Chondrocyte (in vitro differentiated cells): ENCODE results near the gene PALLD. TPM values are rescaled to one million over a fixed set of nuclear protein-coding genes. Genes with fewer than 3 reads are reported as not detected.

Source experiments
- DNase-seq: peaks from one replicate; pipeline ENCODE4 v3.0.0; 2021; ENCODE audit warnings: mixed read lengths, low spot score
- H3K27ac Mint-ChIP-seq: one replicate; pipeline ENCODE4 v1.8.0; 2021; ENCODE audit warnings: mild to moderate bottlenecking, moderate library complexity, mixed read lengths; ENCODE audit not compliant: unreplicated experiment
- H3K27me3 Mint-ChIP-seq: 2 replicates; pipeline ENCODE4 v1.8.0; 2021; ENCODE audit warnings: low read depth, mixed read lengths
- H3K36me3 Mint-ChIP-seq: 2 replicates; pipeline ENCODE4 v1.8.0; 2021; ENCODE audit warnings: low read depth, mixed read lengths
- H3K4me1 Mint-ChIP-seq: 2 replicates; pipeline ENCODE4 v1.8.0; 2021; ENCODE audit warnings: low read depth, mild to moderate bottlenecking, mixed read lengths
- H3K4me3 Mint-ChIP-seq: one replicate; pipeline ENCODE4 v1.8.0; 2021; ENCODE audit warnings: mild to moderate bottlenecking, moderate library complexity, mixed read lengths; ENCODE audit not compliant: unreplicated experiment
- H3K9me3 Mint-ChIP-seq: 2 replicates; pipeline ENCODE4 v1.8.0; 2021; ENCODE audit warnings: low read depth, mixed read lengths
- CTCF ChIP-seq: fragments of 200-600 bp; sonication (generic); IDR thresholded peaks from 2 replicates; pipeline ENCODE4 v1.5.0; 2021; ENCODE audit warnings: antibody characterized with exemption, mild to moderate bottlenecking, moderate library complexity
- total RNA-seq: library from RNA; stranded (reverse); gene quantifications from 3 replicates; pipeline ENCODE4 v1.2.1, GENCODE V29; 2021

Gene PALLD
- total RNA-seq, 1 donor from 2014 or later, result 900 TPM

- DNase-seq, result no peak
- Mint-ChIP-seq H3K27me3 (no peaks in the 10 kb centered on the region), H3K27ac (peak overlapping the region; percentile 89), H3K4me3 (no peak overlapping the region), H3K9me3 (no peaks in the 10 kb centered on the region), H3K4me1 (peaks cover 96% of the 10 kb centered on the region), H3K36me3 (peaks cover 38% of the 10 kb centered on the region)
- no peak for TF ChIP-seq CTCF
Measured at GRCh38 chr4:168868044-168868781, 371.4 kb downstream of the PALLD start.

GRCh38 chr4:168868802-168869201, 371.9 kb downstream of the PALLD start:
- DNase-seq, result no peak
- peak overlapping the region; percentile 89 for H3K27ac Mint-ChIP-seq
- H3K4me3 Mint-ChIP-seq, result no peak overlapping the region
- TF ChIP-seq CTCF, result no peak
- H3K9me3 Mint-ChIP-seq, result no peaks in the 10 kb centered on the region
- H3K27me3 Mint-ChIP-seq, result no peaks in the 10 kb centered on the region
- peaks cover 37% of the 10 kb centered on the region for H3K36me3 Mint-ChIP-seq
- peaks cover 95% of the 10 kb centered on the region for H3K4me1 Mint-ChIP-seq

GRCh38 chr4:168870004-168870403, 373.2 kb downstream of the PALLD start:
- Mint-ChIP-seq H3K4me3 (no peak overlapping the region), H3K27me3 (no peaks in the 10 kb centered on the region), H3K4me1 (peaks cover 92% of the 10 kb centered on the region), H3K9me3 (no peaks in the 10 kb centered on the region), H3K27ac (peak overlapping the region; percentile 89), H3K36me3 (peaks cover 36% of the 10 kb centered on the region)
- TF ChIP-seq CTCF, result no peak
- no peak for DNase-seq

- no peak overlapping the region for H3K4me3 Mint-ChIP-seq
- H3K4me1 Mint-ChIP-seq, result peaks cover 93% of the 10 kb centered on the region
- TF ChIP-seq CTCF, result no peak
- no peak for DNase-seq
- peak overlapping the region; percentile 83 for H3K27ac Mint-ChIP-seq
- no peaks in the 10 kb centered on the region for H3K27me3 Mint-ChIP-seq
- H3K36me3 Mint-ChIP-seq, result peaks cover 36% of the 10 kb centered on the region
- no peaks in the 10 kb centered on the region for H3K9me3 Mint-ChIP-seq
Measured at GRCh38 chr4:168871632-168872031, 374.8 kb downstream of the PALLD start.

- TF ChIP-seq CTCF, result no peak
- peak overlapping the region; percentile 81 for H3K27ac Mint-ChIP-seq
- DNase-seq, result no peak
- H3K9me3 Mint-ChIP-seq, result no peaks in the 10 kb centered on the region
- peaks cover 87% of the 10 kb centered on the region for H3K4me1 Mint-ChIP-seq
- peaks cover 42% of the 10 kb centered on the region for H3K36me3 Mint-ChIP-seq
- no peak overlapping the region for H3K4me3 Mint-ChIP-seq
- H3K27me3 Mint-ChIP-seq, result no peaks in the 10 kb centered on the region
Measured at GRCh38 chr4:168874083-168874482, 377.2 kb downstream of the PALLD start.
